GM10847 (cell line): ENCODE results near the gene RPL35A.

ENCODE experiments used
- POLR2A ChIP-seq: IDR thresholded peaks from 2 replicates; pipeline ENCODE4 v1.6.1; 2011; ENCODE audit not compliant: insufficient read length; ENCODE audit errors: extremely low read depth

The RPL35A gene

GRCh38 chr3:197974016-197974415, 24.0 kb downstream of the RPL35A start:
- TF ChIP-seq POLR2A: no peak

GRCh38 chr3:197975311-197975710, 25.3 kb downstream of the RPL35A start:
- TF ChIP-seq POLR2A: no peak

GRCh38 chr3:197983076-197983475, 33.1 kb downstream of the RPL35A start:
- TF ChIP-seq POLR2A: no peak

- no peak for TF ChIP-seq POLR2A
These were observed 39.7 kb downstream of the RPL35A start for GRCh38 chr3:197989651-197990050.

- TF ChIP-seq POLR2A: no peak
These were observed 44.7 kb downstream of the RPL35A start for GRCh38 chr3:197994736-197995135.

GRCh38 chr3:197996855-197997254, 46.9 kb downstream of the RPL35A start:
- TF ChIP-seq POLR2A: no peak

- no peak for TF ChIP-seq POLR2A
These were observed 47.9 kb downstream of the RPL35A start for GRCh38 chr3:197997936-197998335.
